ENCODE measurements around the gene IQCM.

The IQCM gene

GRCh38 chr4:149715822-149716585 lies 99.6 kb downstream of the IQCM start:
- Histone ChIP-seq H3K36me3 (ENCODE audit: control insufficient read depth, insufficient read depth, low read length) (no peaks in the 10 kb centered on the region), H3K27me3 (replicated peaks; ENCODE audit: control insufficient read depth, insufficient read depth, low read length) (no peaks in the 10 kb centered on the region; the same call in 1 of the 2 replicates), H3K4me3 (replicated peaks; ENCODE audit: low read depth, low read length) (no peak overlapping the region)
- TF ChIP-seq CTCF (IDR thresholded peaks at IDR 0.05; ENCODE audit: insufficient read depth, low read length, poor library complexity, severe bottlenecking): no peak
- no peak for DNase-seq (ENCODE audit: extremely low read depth, insufficient read length)

- Histone ChIP-seq H3K27me3 (replicated peaks; ENCODE audit: control insufficient read depth, insufficient read depth, low read length) (no peaks in the 10 kb centered on the region; the same call in 1 of the 2 replicates), H3K36me3 (ENCODE audit: control insufficient read depth, insufficient read depth, low read length) (no peaks in the 10 kb centered on the region), H3K4me3 (replicated peaks; ENCODE audit: low read depth, low read length) (no peak overlapping the region)
- DNase-seq (ENCODE audit: extremely low read depth, insufficient read length): no peak
- TF ChIP-seq CTCF (IDR thresholded peaks at IDR 0.05; ENCODE audit: insufficient read depth, low read length, poor library complexity, severe bottlenecking): no peak
Observed at GRCh38 chr4:149713031-149713430, 102.6 kb downstream of the IQCM start.

- no peak for DNase-seq (ENCODE audit: extremely low read depth, insufficient read length)
- TF ChIP-seq CTCF (IDR thresholded peaks at IDR 0.05; ENCODE audit: insufficient read depth, low read length, poor library complexity, severe bottlenecking): no peak
- no peak overlapping the region for H3K4me3 ChIP-seq (replicated peaks; ENCODE audit: low read depth, low read length)
Observed at GRCh38 chr4:149711593-149712365, 103.9 kb downstream of the IQCM start.

GRCh38 chr4:149709640-149710039 lies 106.0 kb downstream of the IQCM start:
- Histone ChIP-seq H3K4me3 (replicated peaks; ENCODE audit: low read depth, low read length) (no peak overlapping the region), H3K27me3 (replicated peaks; ENCODE audit: control insufficient read depth, insufficient read depth, low read length) (no peaks in the 10 kb centered on the region; the same call in 1 of the 2 replicates), H3K36me3 (ENCODE audit: control insufficient read depth, insufficient read depth, low read length) (no peaks in the 10 kb centered on the region)
- no peak for DNase-seq (ENCODE audit: extremely low read depth, insufficient read length)
- no peak for TF ChIP-seq CTCF (IDR thresholded peaks at IDR 0.05; ENCODE audit: insufficient read depth, low read length, poor library complexity, severe bottlenecking)

More at GRCh38 chr4:149711593-149712365, 103.9 kb downstream of the IQCM start:
- no peaks in the 10 kb centered on the region; the same call in 1 of the 2 replicates for H3K27me3 ChIP-seq (replicated peaks; ENCODE audit: control insufficient read depth, insufficient read depth, low read length)
- H3K36me3 ChIP-seq (ENCODE audit: control insufficient read depth, insufficient read depth, low read length): no peaks in the 10 kb centered on the region

- Histone ChIP-seq H3K36me3 (ENCODE audit: control insufficient read depth, insufficient read depth, low read length) (no peaks in the 10 kb centered on the region), H3K27me3 (replicated peaks; ENCODE audit: control insufficient read depth, insufficient read depth, low read length) (no peaks in the 10 kb centered on the region; the same call in 1 of the 2 replicates), H3K4me3 (replicated peaks; ENCODE audit: low read depth, low read length) (no peak overlapping the region)
- TF ChIP-seq CTCF (IDR thresholded peaks at IDR 0.05; ENCODE audit: insufficient read depth, low read length, poor library complexity, severe bottlenecking): no peak
- no peak for DNase-seq (ENCODE audit: extremely low read depth, insufficient read length)
Observed at GRCh38 chr4:149708513-149709130, 107.0 kb downstream of the IQCM start.
